GM08714 (cell line): Measurements from ENCODE around the gene FBXW10B.
"Not testable (repeated sequence)": the region's sequence is repeated elsewhere in the genome, so short reads cannot be mapped to it uniquely, and the experiment has no call there.

Experiments
- H3K4me3 ChIP-seq: fragments of 200-500 bp; sonication (Bioruptor generic); 2 replicates; pipeline ENCODE4 v1.5.1; 2014; ENCODE audit warnings: mild to moderate bottlenecking, low read length, inconsistent platforms
- ZNF274 ChIP-seq: IDR thresholded peaks from 2 replicates; pipeline ENCODE4 v1.6.1; 2012; ENCODE audit warnings: mild to moderate bottlenecking, low read depth, low read length

The FBXW10B gene

GRCh38 chr17:15650741-15651582 lies 31.5 kb upstream of the FBXW10B start:
- H3K4me3 ChIP-seq = no peak overlapping the region
- no peak for TF ChIP-seq ZNF274

GRCh38 chr17:15649861-15650421 lies 30.4 kb upstream of the FBXW10B start:
- TF ChIP-seq ZNF274 = no peak
- H3K4me3 ChIP-seq = no peak overlapping the region

- TF ChIP-seq ZNF274 = no peak
- no peak overlapping the region for H3K4me3 ChIP-seq
Observed at GRCh38 chr17:15648386-15648785, 28.9 kb upstream of the FBXW10B start.

- H3K4me3 ChIP-seq = not testable (repeated sequence)
Observed at GRCh38 chr17:15645942-15646312, 26.4 kb upstream of the FBXW10B start.

GRCh38 chr17:15645099-15645941 lies 25.8 kb upstream of the FBXW10B start:
- not testable (repeated sequence) for H3K4me3 ChIP-seq

GRCh38 chr17:15642505-15643251 lies 23.2 kb upstream of the FBXW10B start:
- not testable (repeated sequence) for H3K4me3 ChIP-seq

GRCh38 chr17:15642014-15642413 lies 22.5 kb upstream of the FBXW10B start:
- H3K4me3 ChIP-seq = not testable (repeated sequence)

GRCh38 chr17:15630930-15631453 lies 11.5 kb upstream of the FBXW10B start:
- not testable (repeated sequence) for H3K4me3 ChIP-seq

- not testable (repeated sequence) for H3K4me3 ChIP-seq
Observed at GRCh38 chr17:15629991-15630390, 10.5 kb upstream of the FBXW10B start.

- H3K4me3 ChIP-seq = not testable (repeated sequence)
Observed at GRCh38 chr17:15623661-15624209, 4.2 kb upstream of the FBXW10B start.

GRCh38 chr17:15623255-15623654 lies 3.8 kb upstream of the FBXW10B start:
- not testable (repeated sequence) for H3K4me3 ChIP-seq

GRCh38 chr17:15622124-15622523 lies 2.6 kb upstream of the FBXW10B start:
- H3K4me3 ChIP-seq = not testable (repeated sequence)

GRCh38 chr17:15616828-15617227 lies 2.7 kb downstream of the FBXW10B start:
- H3K4me3 ChIP-seq = not testable (repeated sequence)

GRCh38 chr17:15615850-15616249 lies 3.7 kb downstream of the FBXW10B start:
- H3K4me3 ChIP-seq = not testable (repeated sequence)

GRCh38 chr17:15613111-15613510 lies 6.4 kb downstream of the FBXW10B start:
- not testable (repeated sequence) for H3K4me3 ChIP-seq

GRCh38 chr17:15592960-15593359 lies 26.5 kb downstream of the FBXW10B start:
- not testable (repeated sequence) for H3K4me3 ChIP-seq

GRCh38 chr17:15591986-15592385 lies 27.5 kb downstream of the FBXW10B start:
- H3K4me3 ChIP-seq = not testable (repeated sequence)

GRCh38 chr17:15590844-15591243 lies 28.7 kb downstream of the FBXW10B start:
- not testable (repeated sequence) for H3K4me3 ChIP-seq

- not testable (repeated sequence) for H3K4me3 ChIP-seq
Observed at GRCh38 chr17:15589544-15590536, 29.7 kb downstream of the FBXW10B start.
